ENCODE measurements around the gene CR1.
"Not testable (repeated sequence)": the region's sequence is repeated elsewhere in the genome, so short reads cannot be mapped to it uniquely, and the experiment has no call there.

The CR1 gene

GRCh38 chr1:207579436-207579799, 83.5 kb downstream of the CR1 start:
- H3K4me3 ChIP-seq (ENCODE audit: low read depth in 1 of 2, low read length in 2 of 2): no peak overlapping the region
- no peaks in the 10 kb centered on the region for H3K4me1 ChIP-seq (ENCODE audit: control insufficient read depth in 1 of 2, insufficient read depth in 2 of 2, low read length in 2 of 2)
- no peaks in the 10 kb centered on the region for H3K9me3 ChIP-seq (ENCODE audit: control insufficient read depth in 1 of 2, low read length in 2 of 2)
- peaks cover 0 to 6% of the 10 kb centered on the region in 2 donors for H3K27me3 ChIP-seq (ENCODE audit: control insufficient read depth in 1 of 2, insufficient read depth in 2 of 2, low read length in 2 of 2)
- H3K27ac ChIP-seq (ENCODE audit: low read depth, low read length): no peak overlapping the region
- no peaks in the 10 kb centered on the region for H3K36me3 ChIP-seq (ENCODE audit: control insufficient read depth in 1 of 2, insufficient read depth in 2 of 2, low read length in 2 of 2)
- H3K9ac ChIP-seq (ENCODE audit: low read depth in 1 of 2, low read length in 2 of 2): no peak overlapping the region

- no peak overlapping the region for H3K9ac ChIP-seq (ENCODE audit: low read depth in 1 of 2, low read length in 2 of 2)
- H3K27me3 ChIP-seq (ENCODE audit: control insufficient read depth in 1 of 2, insufficient read depth in 2 of 2, low read length in 2 of 2): peaks cover 0 to 6% of the 10 kb centered on the region in 2 donors
- no peak overlapping the region for H3K4me3 ChIP-seq (ENCODE audit: low read depth in 1 of 2, low read length in 2 of 2)
- no peaks in the 10 kb centered on the region for H3K36me3 ChIP-seq (ENCODE audit: control insufficient read depth in 1 of 2, insufficient read depth in 2 of 2, low read length in 2 of 2)
- no peaks in the 10 kb centered on the region for H3K4me1 ChIP-seq (ENCODE audit: control insufficient read depth in 1 of 2, insufficient read depth in 2 of 2, low read length in 2 of 2)
- H3K9me3 ChIP-seq (ENCODE audit: control insufficient read depth in 1 of 2, low read length in 2 of 2): no peaks in the 10 kb centered on the region
- no peak overlapping the region for H3K27ac ChIP-seq (ENCODE audit: low read depth, low read length)
These were observed 85.7 kb downstream of the CR1 start for GRCh38 chr1:207581496-207582153.

GRCh38 chr1:207589506-207589905, 93.5 kb downstream of the CR1 start:
- not testable (repeated sequence) for H3K4me3 ChIP-seq (ENCODE audit: low read depth in 1 of 2, low read length in 2 of 2); H3K27me3 ChIP-seq (ENCODE audit: control insufficient read depth in 1 of 2, insufficient read depth in 2 of 2, low read length in 2 of 2); H3K9ac ChIP-seq (ENCODE audit: low read depth in 1 of 2, low read length in 2 of 2); H3K9me3 ChIP-seq (ENCODE audit: control insufficient read depth in 1 of 2, low read length in 2 of 2); H3K36me3 ChIP-seq (ENCODE audit: control insufficient read depth in 1 of 2, insufficient read depth in 2 of 2, low read length in 2 of 2); H3K4me1 ChIP-seq (ENCODE audit: control insufficient read depth in 1 of 2, insufficient read depth in 2 of 2, low read length in 2 of 2); H3K27ac ChIP-seq (ENCODE audit: low read depth, low read length)

GRCh38 chr1:207591205-207591604, 95.2 kb downstream of the CR1 start:
- not testable (repeated sequence) for H3K9ac ChIP-seq (ENCODE audit: low read depth in 1 of 2, low read length in 2 of 2); H3K9me3 ChIP-seq (ENCODE audit: control insufficient read depth in 1 of 2, low read length in 2 of 2); H3K27ac ChIP-seq (ENCODE audit: low read depth, low read length); H3K4me1 ChIP-seq (ENCODE audit: control insufficient read depth in 1 of 2, insufficient read depth in 2 of 2, low read length in 2 of 2); H3K4me3 ChIP-seq (ENCODE audit: low read depth in 1 of 2, low read length in 2 of 2); H3K36me3 ChIP-seq (ENCODE audit: control insufficient read depth in 1 of 2, insufficient read depth in 2 of 2, low read length in 2 of 2); H3K27me3 ChIP-seq (ENCODE audit: control insufficient read depth in 1 of 2, insufficient read depth in 2 of 2, low read length in 2 of 2)

- not testable (repeated sequence) for H3K9ac ChIP-seq (ENCODE audit: low read depth in 1 of 2, low read length in 2 of 2); H3K9me3 ChIP-seq (ENCODE audit: control insufficient read depth in 1 of 2, low read length in 2 of 2); H3K4me3 ChIP-seq (ENCODE audit: low read depth in 1 of 2, low read length in 2 of 2); H3K36me3 ChIP-seq (ENCODE audit: control insufficient read depth in 1 of 2, insufficient read depth in 2 of 2, low read length in 2 of 2); H3K27ac ChIP-seq (ENCODE audit: low read depth, low read length); H3K4me1 ChIP-seq (ENCODE audit: control insufficient read depth in 1 of 2, insufficient read depth in 2 of 2, low read length in 2 of 2); H3K27me3 ChIP-seq (ENCODE audit: control insufficient read depth in 1 of 2, insufficient read depth in 2 of 2, low read length in 2 of 2)
These were observed 98.1 kb downstream of the CR1 start for GRCh38 chr1:207594095-207594494.

GRCh38 chr1:207603777-207604176, 107.8 kb downstream of the CR1 start:
- no peak overlapping the region for H3K4me3 ChIP-seq (ENCODE audit: low read depth in 1 of 2, low read length in 2 of 2)
- peaks cover 0 to 4% of the 10 kb centered on the region in 2 donors for H3K27me3 ChIP-seq (ENCODE audit: control insufficient read depth in 1 of 2, insufficient read depth in 2 of 2, low read length in 2 of 2)
- no peak overlapping the region for H3K27ac ChIP-seq (ENCODE audit: low read depth, low read length)
- H3K4me1 ChIP-seq (ENCODE audit: control insufficient read depth in 1 of 2, insufficient read depth in 2 of 2, low read length in 2 of 2): no peaks in the 10 kb centered on the region
- no peaks in the 10 kb centered on the region for H3K9me3 ChIP-seq (ENCODE audit: control insufficient read depth in 1 of 2, low read length in 2 of 2)
- H3K36me3 ChIP-seq (ENCODE audit: control insufficient read depth in 1 of 2, insufficient read depth in 2 of 2, low read length in 2 of 2): no peaks in the 10 kb centered on the region
- no peak overlapping the region for H3K9ac ChIP-seq (ENCODE audit: low read depth in 1 of 2, low read length in 2 of 2)

- H3K9me3 ChIP-seq (ENCODE audit: control insufficient read depth in 1 of 2, low read length in 2 of 2): no peaks in the 10 kb centered on the region
- H3K27ac ChIP-seq (ENCODE audit: low read depth, low read length): no peak overlapping the region
- H3K4me1 ChIP-seq (ENCODE audit: control insufficient read depth in 1 of 2, insufficient read depth in 2 of 2, low read length in 2 of 2): no peaks in the 10 kb centered on the region
These were observed 109.7 kb downstream of the CR1 start for GRCh38 chr1:207605444-207606361.

GRCh38 chr1:207606362-207606755, 110.4 kb downstream of the CR1 start:
- Histone ChIP-seq H3K9ac (ENCODE audit: low read depth in 1 of 2, low read length in 2 of 2) (no peak overlapping the region), H3K9me3 (ENCODE audit: control insufficient read depth in 1 of 2, low read length in 2 of 2) (no peaks in the 10 kb centered on the region), H3K4me1 (ENCODE audit: control insufficient read depth in 1 of 2, insufficient read depth in 2 of 2, low read length in 2 of 2) (no peaks in the 10 kb centered on the region), H3K4me3 (ENCODE audit: low read depth in 1 of 2, low read length in 2 of 2) (no peak overlapping the region), H3K36me3 (ENCODE audit: control insufficient read depth in 1 of 2, insufficient read depth in 2 of 2, low read length in 2 of 2) (no peaks in the 10 kb centered on the region), H3K27me3 (ENCODE audit: control insufficient read depth in 1 of 2, insufficient read depth in 2 of 2, low read length in 2 of 2) (peaks cover 0 to 4% of the 10 kb centered on the region in 2 donors), H3K27ac (ENCODE audit: low read depth, low read length) (no peak overlapping the region)

More at GRCh38 chr1:207605444-207606361, 109.7 kb downstream of the CR1 start:
- no peak overlapping the region for H3K4me3 ChIP-seq (ENCODE audit: low read depth in 1 of 2, low read length in 2 of 2)
- no peak overlapping the region for H3K9ac ChIP-seq (ENCODE audit: low read depth in 1 of 2, low read length in 2 of 2)
- H3K27me3 ChIP-seq (ENCODE audit: control insufficient read depth in 1 of 2, insufficient read depth in 2 of 2, low read length in 2 of 2): peaks cover 0 to 4% of the 10 kb centered on the region in 2 donors
- H3K36me3 ChIP-seq (ENCODE audit: control insufficient read depth in 1 of 2, insufficient read depth in 2 of 2, low read length in 2 of 2): no peaks in the 10 kb centered on the region

- no peak overlapping the region for H3K27ac ChIP-seq (ENCODE audit: low read depth, low read length)
- no peak overlapping the region for H3K4me3 ChIP-seq (ENCODE audit: low read depth in 1 of 2, low read length in 2 of 2)
- no peak overlapping the region for H3K9ac ChIP-seq (ENCODE audit: low read depth in 1 of 2, low read length in 2 of 2)
- H3K9me3 ChIP-seq (ENCODE audit: control insufficient read depth in 1 of 2, low read length in 2 of 2): no peaks in the 10 kb centered on the region
- H3K36me3 ChIP-seq (ENCODE audit: control insufficient read depth in 1 of 2, insufficient read depth in 2 of 2, low read length in 2 of 2): no peaks in the 10 kb centered on the region
- no peaks in the 10 kb centered on the region for H3K4me1 ChIP-seq (ENCODE audit: control insufficient read depth in 1 of 2, insufficient read depth in 2 of 2, low read length in 2 of 2)
- H3K27me3 ChIP-seq (ENCODE audit: control insufficient read depth in 1 of 2, insufficient read depth in 2 of 2, low read length in 2 of 2): no peaks in the 10 kb centered on the region
These were observed 116.8 kb downstream of the CR1 start for GRCh38 chr1:207612762-207613161.

- H3K4me1 ChIP-seq (ENCODE audit: control insufficient read depth in 1 of 2, insufficient read depth in 2 of 2, low read length in 2 of 2): no peaks in the 10 kb centered on the region
- no peak overlapping the region for H3K9ac ChIP-seq (ENCODE audit: low read depth in 1 of 2, low read length in 2 of 2)
- no peak overlapping the region for H3K4me3 ChIP-seq (ENCODE audit: low read depth in 1 of 2, low read length in 2 of 2)
- no peaks in the 10 kb centered on the region for H3K9me3 ChIP-seq (ENCODE audit: control insufficient read depth in 1 of 2, low read length in 2 of 2)
- no peak overlapping the region for H3K27ac ChIP-seq (ENCODE audit: low read depth, low read length)
- H3K27me3 ChIP-seq (ENCODE audit: control insufficient read depth in 1 of 2, insufficient read depth in 2 of 2, low read length in 2 of 2): no peaks in the 10 kb centered on the region
- no peaks in the 10 kb centered on the region for H3K36me3 ChIP-seq (ENCODE audit: control insufficient read depth in 1 of 2, insufficient read depth in 2 of 2, low read length in 2 of 2)
These were observed 124.0 kb downstream of the CR1 start for GRCh38 chr1:207619871-207620542.

Measured in duodenal mucosa (tissue), 2 donors.